KMS-11 (cell line): ENCODE data around the gene HIGD1C.
"Not testable (repeated sequence)": the region's sequence is repeated elsewhere in the genome, so short reads cannot be mapped to it uniquely, and the experiment has no call there.

ENCODE experiments used
- H2AFZ ChIP-seq: fragments of 200-600 bp; sonication (generic); 2 replicates; pipeline ENCODE4 v1.6.1; 2016; ENCODE audit warnings: antibody characterized with exemption, mixed run types, low read depth
- H3K27ac ChIP-seq: fragments of 200-600 bp; sonication (generic); 2 replicates; pipeline ENCODE4 v1.6.1; 2016; ENCODE audit warnings: mild to moderate bottlenecking, mixed run types
- H3K27me3 ChIP-seq: fragments of 200-600 bp; sonication (generic); 2 replicates; pipeline ENCODE4 v1.6.1; 2017; ENCODE audit warnings: mild to moderate bottlenecking, low read depth, mixed run types, moderate library complexity; ENCODE audit not compliant: insufficient read depth
- H3K36me3 ChIP-seq: fragments of 200-600 bp; sonication (generic); 2 replicates; pipeline ENCODE4 v1.6.1; 2017; ENCODE audit warnings: mild to moderate bottlenecking, mixed run types; ENCODE audit not compliant: insufficient read depth
- H3K4me1 ChIP-seq: fragments of 200-600 bp; sonication (generic); 2 replicates; pipeline ENCODE4 v1.6.1; 2016; ENCODE audit warnings: mild to moderate bottlenecking, low read depth, mixed run types; ENCODE audit not compliant: poor library complexity, severe bottlenecking
- H3K4me2 ChIP-seq: fragments of 200-600 bp; sonication (generic); 2 replicates; pipeline ENCODE4 v1.7.0; 2016; ENCODE audit warnings: mild to moderate bottlenecking, mixed run types
- H3K4me3 ChIP-seq: fragments of 200-600 bp; sonication (generic); IDR thresholded peaks from 2 replicates; pipeline ENCODE4 v1.6.1; 2017; ENCODE audit warnings: low read depth, low read length, mixed read lengths; ENCODE audit not compliant: insufficient read depth
- H3K79me2 ChIP-seq: fragments of 200-600 bp; sonication (generic); 2 replicates; pipeline ENCODE4 v1.6.1; 2016; ENCODE audit warnings: low read depth, mixed run types; ENCODE audit not compliant: insufficient read depth
- H3K9ac ChIP-seq: fragments of 200-600 bp; sonication (generic); 2 replicates; pipeline ENCODE4 v1.6.1; 2016; ENCODE audit warnings: mild to moderate bottlenecking, mixed run types
- H4K20me1 ChIP-seq: fragments of 200-600 bp; sonication (generic); 2 replicates; pipeline ENCODE4 v1.6.1; 2016; ENCODE audit warnings: mild to moderate bottlenecking, mixed run types; ENCODE audit not compliant: insufficient read depth
- TF ChIP-seq, protein P1 (sequence below): fragments of 200-600 bp; sonication (generic); conservative IDR thresholded peaks from 2 replicates; pipeline ENCODE4 v1.6.1; 2017; ENCODE audit warnings: low read depth, mild to moderate bottlenecking, antibody characterized with exemption, low read length, moderate library complexity, mixed read lengths

HIGD1C gene

DNA sequence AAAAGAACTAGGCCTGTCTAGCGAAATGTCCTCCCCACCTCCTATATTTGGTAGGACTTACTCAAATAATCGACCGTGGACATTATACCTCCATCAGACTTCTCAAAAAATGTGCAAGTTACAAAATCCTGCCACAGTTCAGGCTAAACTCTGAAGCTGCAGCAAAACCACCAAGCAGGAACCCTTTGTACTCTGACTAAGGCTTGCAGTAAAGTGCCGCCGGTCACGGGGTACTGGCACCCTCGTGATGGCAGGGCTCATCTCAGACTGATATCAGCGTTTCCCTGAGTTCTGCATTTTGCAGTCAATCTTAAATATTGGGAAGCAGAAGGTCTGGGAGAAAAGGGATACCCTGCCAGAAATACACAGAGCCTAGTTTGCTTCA is 56.7 kb downstream of the HIGD1C start:
- H3K36me3 ChIP-seq = no peaks in the 10 kb centered on the region

DNA sequence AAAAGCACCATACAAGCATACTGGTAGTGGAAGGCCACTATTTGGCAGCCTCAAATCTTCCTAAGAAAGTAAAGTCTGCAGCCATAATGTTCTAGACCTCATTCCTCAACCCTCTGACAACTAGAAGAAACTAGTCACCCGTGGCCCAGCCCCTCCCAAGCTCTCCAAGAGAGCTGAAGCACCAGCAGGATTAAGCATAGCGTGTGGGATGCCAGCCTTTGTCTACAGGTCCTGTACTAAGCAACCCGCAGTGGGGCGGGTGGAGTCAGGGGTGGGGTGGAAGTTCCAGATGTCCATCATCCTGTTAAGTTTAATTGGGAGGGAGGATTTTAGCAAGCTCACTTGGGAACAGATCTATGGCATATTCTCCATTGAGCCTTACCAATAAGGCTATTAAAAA is 59.6 kb downstream of the HIGD1C start:
- Histone ChIP-seq H3K9ac (no peak overlapping the region), H4K20me1 (no peaks in the 10 kb centered on the region), H3K27me3 (no peaks in the 10 kb centered on the region), H3K79me2 (peaks cover 17% of the 10 kb centered on the region; the same call in 1 of the 2 replicates), H3K36me3 (no peaks in the 10 kb centered on the region), H3K4me3 (no peak overlapping the region), H3K27ac (no peak overlapping the region), H3K4me2 (no peak overlapping the region), H2AFZ (no peak overlapping the region), H3K4me1 (no peaks in the 10 kb centered on the region)
- TF ChIP-seq, protein P1, sequence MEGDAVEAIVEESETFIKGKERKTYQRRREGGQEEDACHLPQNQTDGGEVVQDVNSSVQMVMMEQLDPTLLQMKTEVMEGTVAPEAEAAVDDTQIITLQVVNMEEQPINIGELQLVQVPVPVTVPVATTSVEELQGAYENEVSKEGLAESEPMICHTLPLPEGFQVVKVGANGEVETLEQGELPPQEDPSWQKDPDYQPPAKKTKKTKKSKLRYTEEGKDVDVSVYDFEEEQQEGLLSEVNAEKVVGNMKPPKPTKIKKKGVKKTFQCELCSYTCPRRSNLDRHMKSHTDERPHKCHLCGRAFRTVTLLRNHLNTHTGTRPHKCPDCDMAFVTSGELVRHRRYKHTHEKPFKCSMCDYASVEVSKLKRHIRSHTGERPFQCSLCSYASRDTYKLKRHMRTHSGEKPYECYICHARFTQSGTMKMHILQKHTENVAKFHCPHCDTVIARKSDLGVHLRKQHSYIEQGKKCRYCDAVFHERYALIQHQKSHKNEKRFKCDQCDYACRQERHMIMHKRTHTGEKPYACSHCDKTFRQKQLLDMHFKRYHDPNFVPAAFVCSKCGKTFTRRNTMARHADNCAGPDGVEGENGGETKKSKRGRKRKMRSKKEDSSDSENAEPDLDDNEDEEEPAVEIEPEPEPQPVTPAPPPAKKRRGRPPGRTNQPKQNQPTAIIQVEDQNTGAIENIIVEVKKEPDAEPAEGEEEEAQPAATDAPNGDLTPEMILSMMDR = no peak

More for the DNA sequence above, 56.7 kb downstream of the HIGD1C start:
- H3K79me2 ChIP-seq = no peaks in the 10 kb centered on the region; the same call in 1 of the 2 replicates
- no peaks in the 10 kb centered on the region for H4K20me1 ChIP-seq
- no peak overlapping the region for H2AFZ ChIP-seq
- TF ChIP-seq, protein P1 = no peak
- no peaks in the 10 kb centered on the region for H3K4me1 ChIP-seq
- H3K27me3 ChIP-seq = no peaks in the 10 kb centered on the region
- H3K27ac ChIP-seq = no peak overlapping the region
- no peak overlapping the region for H3K4me3 ChIP-seq
- H3K4me2 ChIP-seq = no peak overlapping the region
- H3K9ac ChIP-seq = no peak overlapping the region

DNA sequence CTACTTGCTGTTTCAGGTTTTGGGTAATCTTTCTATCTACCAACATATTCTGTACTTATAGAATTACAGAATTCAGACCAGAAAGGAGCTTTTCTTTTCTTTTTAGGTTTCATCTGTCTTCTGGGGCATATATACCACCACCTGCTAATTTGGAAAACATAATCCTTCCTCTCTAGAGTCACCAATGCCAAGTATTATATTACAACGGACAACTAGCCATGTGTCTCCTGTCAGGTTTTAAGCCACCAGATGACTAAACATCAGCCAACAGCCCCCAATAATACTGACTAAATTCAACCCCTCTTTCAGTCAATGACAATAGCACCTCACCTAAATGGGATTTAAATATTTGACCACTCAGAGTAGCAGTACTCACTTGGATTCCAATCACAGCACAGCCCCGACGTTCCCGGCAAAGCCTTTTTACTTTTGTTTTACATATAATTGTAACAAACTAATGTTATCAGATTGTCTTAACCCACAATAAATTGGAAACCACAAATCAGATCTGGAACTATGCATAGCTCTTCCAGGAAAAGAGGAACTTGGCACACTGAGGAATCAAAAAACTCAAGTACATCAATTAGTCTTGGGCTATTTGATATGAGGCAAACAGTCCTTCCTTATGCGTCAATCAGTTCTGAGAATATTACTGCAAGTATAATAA is 60.4 kb downstream of the HIGD1C start:
- Histone ChIP-seq H3K4me3 (no peak overlapping the region), H2AFZ (no peak overlapping the region), H3K27me3 (no peaks in the 10 kb centered on the region), H3K4me1 (no peaks in the 10 kb centered on the region), H3K4me2 (no peak overlapping the region), H3K36me3 (no peaks in the 10 kb centered on the region), H4K20me1 (no peaks in the 10 kb centered on the region), H3K9ac (no peak overlapping the region), H3K79me2 (peaks cover 17% of the 10 kb centered on the region; the same call in 1 of the 2 replicates), H3K27ac (no peak overlapping the region)
- TF ChIP-seq, protein P1 = no peak

DNA sequence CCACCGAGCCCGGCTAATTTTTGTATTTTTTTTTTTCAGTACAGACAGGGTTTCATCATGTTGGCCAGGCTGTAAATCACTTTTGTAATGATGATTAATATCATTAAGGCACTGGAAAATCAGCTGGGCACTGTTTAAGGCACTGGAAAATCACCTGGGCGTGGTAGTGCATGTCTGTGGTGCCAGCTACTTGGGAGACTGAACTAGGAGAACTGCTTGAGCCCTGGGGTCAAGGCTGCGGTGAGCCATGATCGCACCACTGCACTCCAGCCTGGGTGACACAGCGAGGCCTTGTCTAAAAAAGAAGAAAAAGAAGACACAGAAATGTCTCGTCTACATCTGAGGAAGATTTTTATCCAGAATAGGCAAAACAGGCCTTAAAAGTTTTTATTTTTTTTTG is 61.1 kb downstream of the HIGD1C start:
- no peak overlapping the region for H2AFZ ChIP-seq
- H3K4me3 ChIP-seq = no peak overlapping the region
- no peak overlapping the region for H3K4me2 ChIP-seq
- no peaks in the 10 kb centered on the region for H3K27me3 ChIP-seq
- no peaks in the 10 kb centered on the region for H3K4me1 ChIP-seq
- no peak overlapping the region for H3K9ac ChIP-seq
- H3K27ac ChIP-seq = no peak overlapping the region
- TF ChIP-seq, protein P1 = no peak
- H4K20me1 ChIP-seq = no peaks in the 10 kb centered on the region
- H3K79me2 ChIP-seq = peaks cover 17% of the 10 kb centered on the region; the same call in 1 of the 2 replicates
- no peaks in the 10 kb centered on the region for H3K36me3 ChIP-seq

DNA sequence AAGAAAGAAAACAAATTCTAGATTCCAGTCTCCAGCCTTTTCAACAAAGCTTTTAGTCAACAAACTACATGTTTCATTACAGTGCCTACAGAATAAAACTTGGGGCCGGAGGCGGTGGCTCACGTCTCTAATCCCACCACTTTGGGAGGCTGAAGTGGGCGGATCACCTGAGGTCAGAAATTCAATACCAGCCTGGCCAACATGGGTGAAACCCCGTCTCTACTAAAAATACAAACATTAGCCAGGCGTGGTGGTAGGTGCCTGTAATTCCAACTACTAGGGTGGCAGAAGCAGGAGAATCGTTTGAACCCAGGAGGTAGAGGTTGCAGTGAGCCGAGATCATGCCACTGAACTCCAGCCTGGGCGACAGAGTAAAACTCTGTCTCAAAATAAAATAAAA is 62.1 kb downstream of the HIGD1C start:
- H3K27me3 ChIP-seq, H3K4me2 ChIP-seq, H3K4me1 ChIP-seq, H3K9ac ChIP-seq, H3K36me3 ChIP-seq, H3K27ac ChIP-seq, H2AFZ ChIP-seq, H4K20me1 ChIP-seq, H3K4me3 ChIP-seq: not testable (repeated sequence)
- peaks cover 24% of the 10 kb centered on the region; the same call in 1 of the 2 replicates for H3K79me2 ChIP-seq
